PFSK-1 (cell line): ENCODE measurements around the gene RSAD2.

ENCODE experiments used
- FOXP2 ChIP-seq: optimal IDR thresholded peaks from 2 replicates; pipeline ENCODE3; 2011; ENCODE audit warnings: borderline replicate concordance, control low read depth, inconsistent platforms; ENCODE audit not compliant: insufficient read depth; ENCODE audit errors: extremely low read length, extremely low read depth
- POLR2AphosphoS5 ChIP-seq: IDR thresholded peaks from 2 replicates; pipeline ENCODE4 v1.6.1; 2012; ENCODE audit warnings: low read depth, mild to moderate bottlenecking, control low read depth, low read length, moderate library complexity
- REST ChIP-seq, 2 experiments: IDR thresholded peaks; 2 replicates each; pipeline versions ENCODE4 v1.6.1 to v1.8.0; 2011 to 2012; ENCODE audit warnings: low read depth in 2 of 2, low read length in 2 of 2, control low read depth in 1 of 2, inconsistent platforms in 1 of 2, mild to moderate bottlenecking in 1 of 2, moderate library complexity in 1 of 2; ENCODE audit not compliant: insufficient read depth in 1 of 2
- SIN3A ChIP-seq: IDR thresholded peaks from 2 replicates; pipeline ENCODE4 v1.6.1; 2012; ENCODE audit warnings: mild to moderate bottlenecking, low read length, moderate library complexity, borderline replicate concordance; ENCODE audit not compliant: insufficient read depth
- TAF1 ChIP-seq: IDR thresholded peaks from 2 replicates; pipeline ENCODE4 v1.6.1; 2012; ENCODE audit warnings: low read length, control low read depth, borderline replicate concordance; ENCODE audit not compliant: insufficient read depth

RSAD2 gene

GRCh38 chr2:6852195-6852594 is 25.4 kb upstream of the RSAD2 start:
- TF ChIP-seq SIN3A (no peak), FOXP2 (no peak), REST (IDR thresholded peaks at IDR 0.05; ENCODE audit: insufficient read depth in 1 of 2, low read depth in 2 of 2, low read length in 2 of 2) (no peak)

GRCh38 chr2:6854416-6854815 is 23.2 kb upstream of the RSAD2 start:
- TF ChIP-seq SIN3A (no peak), REST (IDR thresholded peaks at IDR 0.05; ENCODE audit: insufficient read depth in 1 of 2, low read depth in 2 of 2, low read length in 2 of 2) (no peak), TAF1 (no peak), FOXP2 (no peak), POLR2AphosphoS5 (no peak)

GRCh38 chr2:6855860-6856547 is 21.6 kb upstream of the RSAD2 start:
- no peak for TF ChIP-seq REST (IDR thresholded peaks at IDR 0.05; ENCODE audit: insufficient read depth in 1 of 2, low read depth in 2 of 2, low read length in 2 of 2)
- no peak for TF ChIP-seq TAF1
- no peak for TF ChIP-seq FOXP2
- TF ChIP-seq SIN3A = no peak
- TF ChIP-seq POLR2AphosphoS5 = no peak

- TF ChIP-seq FOXP2 = no peak
- no peak for TF ChIP-seq TAF1
- no peak for TF ChIP-seq REST (IDR thresholded peaks at IDR 0.05; ENCODE audit: insufficient read depth in 1 of 2, low read depth in 2 of 2, low read length in 2 of 2)
- no peak for TF ChIP-seq POLR2AphosphoS5
- no peak for TF ChIP-seq SIN3A
Observed at GRCh38 chr2:6856548-6856920, 21.0 kb upstream of the RSAD2 start.

- TF ChIP-seq POLR2AphosphoS5 (no peak), FOXP2 (no peak), TAF1 (no peak), SIN3A (no peak), REST (IDR thresholded peaks at IDR 0.05; ENCODE audit: insufficient read depth in 1 of 2, low read depth in 2 of 2, low read length in 2 of 2) (no peak)
Observed at GRCh38 chr2:6860296-6860695, 17.3 kb upstream of the RSAD2 start.
